K562 (cell line): ENCODE results near the gene USB1. TPM values are rescaled to one million over a fixed set of nuclear protein-coding genes. Genes with fewer than 3 reads are reported as not detected.
A peak's percentile ranks its signal among the peaks of the same experiment; 100 is the strongest.

Source experiments
- ARID4B ChIP-seq: sonication (generic); formaldehyde crosslinking; IDR thresholded peaks from 2 replicates; pipeline ENCODE4 v1.8.0; 2022; ENCODE audit warnings: mild to moderate bottlenecking, missing genetic modification reagents
- ATF1 ChIP-seq, 2 experiments: fragments of 450-650 bp in 1 of 2; IDR thresholded peaks; 2 replicates each; pipeline ENCODE4 v1.6.1; 2016; ENCODE audit warnings: missing compliant biosample characterization in 1 of 2, missing genetic modification characterization in 1 of 2
- CTCFL ChIP-seq: IDR thresholded peaks from 2 replicates; pipeline ENCODE4 v1.6.1; 2011; ENCODE audit warnings: borderline replicate concordance, low read depth, mild to moderate bottlenecking, moderate library complexity, low read length; ENCODE audit not compliant: insufficient read depth, poor library complexity, severe bottlenecking
- DNMT1 ChIP-seq: fragments of 450-650 bp; IDR thresholded peaks from 2 replicates; pipeline ENCODE4 v1.6.1; 2016; ENCODE audit warnings: antibody characterized with exemption, mild to moderate bottlenecking
- FOS ChIP-seq: IDR thresholded peaks from 3 replicates; pipeline ENCODE4 v1.6.1; 2011; ENCODE audit not compliant: insufficient read length; ENCODE audit errors: extremely low read depth
- KAT7 ChIP-seq: sonication (generic); formaldehyde crosslinking; IDR thresholded peaks from 2 replicates; pipeline ENCODE4 v1.8.0; 2022; ENCODE audit warnings: missing genetic modification reagents, mild to moderate bottlenecking, borderline replicate concordance
- KLF13 ChIP-seq: fragments of 450-650 bp; IDR thresholded peaks from 2 replicates; pipeline ENCODE4 v1.6.1; 2016; ENCODE audit warnings: missing genetic modification characterization, low read depth, mild to moderate bottlenecking, missing compliant biosample characterization, moderate library complexity, borderline replicate concordance
- MAFG ChIP-seq: fragments of 450-650 bp; conservative IDR thresholded peaks from 2 replicates; pipeline ENCODE4 v1.6.1; 2016; ENCODE audit warnings: missing genetic modification characterization, missing compliant biosample characterization
- NFYB ChIP-seq: IDR thresholded peaks from 2 replicates; pipeline ENCODE4 v1.6.1; 2011; ENCODE audit warnings: mild to moderate bottlenecking, moderate library complexity; ENCODE audit not compliant: insufficient read length; ENCODE audit errors: extremely low read depth
- PATZ1 ChIP-seq: fragments of 250-450 bp; sonication (Bioruptor Pico); IDR thresholded peaks from 2 replicates; pipeline ENCODE4 v1.5.0; 2020; ENCODE audit warnings: mild to moderate bottlenecking, borderline replicate concordance
- PRPF4 ChIP-seq: fragments of 200-400 bp; formaldehyde crosslinking; IDR thresholded peaks from one replicate; pipeline ENCODE4 v1.6.1; 2017; ENCODE audit warnings: low read length, low read depth, mild to moderate bottlenecking; ENCODE audit not compliant: insufficient read depth, poor library complexity, severe bottlenecking
- RAD51 ChIP-seq: fragments of 450-650 bp; IDR thresholded peaks from 2 replicates; pipeline ENCODE4 v1.7.1; 2016; ENCODE audit warnings: low read depth, mild to moderate bottlenecking, borderline replicate concordance
- STAT5A ChIP-seq: IDR thresholded peaks from 2 replicates; pipeline ENCODE4 v1.6.1; 2012; ENCODE audit warnings: low read length, inconsistent platforms, borderline replicate concordance
- polyA plus RNA-seq, 8 experiments: library from polyadenylated mRNA; depleted of rRNA in 4 of 8; stranded (reverse) in 5 of 8; unstranded in 3 of 8; fragments of >200 nt; fragmentation: Nextera tagmentation in 2 of 8; fragmentation: Illumina TruSeq in 1 of 8; extraction: Ambion mirVana in 2 of 8; extraction: Trizol in 1 of 8; gene quantifications; 2 replicates each; pipeline versions ENCODE4 v1.2.1 to v1.2.3, GENCODE V29; 2011 to 2014; ENCODE audit warnings: inconsistent platforms in 1 of 8, missing spikeins in 1 of 8
- total RNA-seq, 7 experiments: library from RNA; depleted of rRNA in 6 of 7; stranded (reverse); fragments of >200 nt in 6 of 7; fragmentation: Illumina TruSeq in 2 of 7; extraction: Trizol in 2 of 7; gene quantifications; 2 replicates each; pipeline versions ENCODE4 v1.2.1 to v1.2.3, GENCODE V29; 2011 to 2021; ENCODE audit warnings: low replicate concordance in 1 of 7
- TF ChIP-seq, protein P1 (sequence below): fragments of 250-450 bp; sonication (Bioruptor Pico); IDR thresholded peaks from 2 replicates; pipeline ENCODE4 v1.8.0; 2022; ENCODE audit warnings: inconsistent platforms, mild to moderate bottlenecking, moderate library complexity, borderline replicate concordance
- TF ChIP-seq, protein P2 (sequence below): sonication (generic); formaldehyde crosslinking; IDR thresholded peaks from 2 replicates; pipeline ENCODE4 v1.9.0; 2022; ENCODE audit warnings: mild to moderate bottlenecking, missing genetic modification reagents

USB1 gene
- total and polyA plus RNA-seq, 9 of the 15 experiments (the other 6 are each of a cell fraction or from before 2014, with no cell fraction given), result 11.6 to 73.6 (median 19.4) TPM

DNA sequence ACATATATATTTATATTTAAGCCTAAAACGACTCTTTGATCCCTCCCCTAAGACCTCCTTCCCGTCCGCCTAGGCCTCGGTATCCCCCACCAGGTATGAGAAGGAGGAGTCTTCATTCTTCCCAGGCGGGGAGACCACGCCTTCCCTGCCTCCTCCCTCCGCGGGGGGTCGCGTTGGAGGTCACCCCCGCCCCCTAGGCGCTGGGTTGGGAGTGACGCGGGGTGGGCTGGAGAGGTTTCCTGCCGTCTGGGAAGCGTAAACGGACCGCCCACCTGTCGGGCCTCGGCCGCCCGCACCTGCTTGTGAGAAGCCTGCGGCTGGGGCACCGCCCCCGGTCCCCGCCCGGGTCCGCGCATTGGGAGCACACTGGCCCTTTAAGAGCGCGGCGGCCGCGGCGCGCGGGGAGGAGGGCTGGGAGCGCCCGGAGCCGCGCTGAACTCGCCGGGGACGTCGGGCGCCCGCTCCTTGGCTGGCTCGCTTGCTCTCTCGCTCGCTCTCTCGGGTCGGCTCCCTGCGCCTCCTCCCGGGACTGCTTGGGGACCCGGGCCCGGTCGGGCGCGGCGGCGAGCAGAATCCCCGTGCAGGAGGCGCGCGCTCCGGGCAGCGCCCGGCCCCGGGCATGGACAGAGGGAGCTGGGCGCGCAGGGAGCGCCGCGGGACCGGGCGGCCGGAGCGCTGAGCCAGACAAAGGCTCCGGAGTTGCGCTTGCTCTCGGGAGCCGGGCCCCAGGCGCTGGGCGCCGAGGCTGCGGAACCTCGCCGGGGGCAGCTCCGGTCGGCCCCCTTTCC, 24.3 kb downstream of the USB1 start, which contains the start of gene MMP15 (continued):
- TF ChIP-seq STAT5A (no peak; the same call in 1 of the 2 replicates), DNMT1 (no peak), CTCFL (no peak), ATF1 (CRISPR knock-in tag; IDR thresholded peaks at IDR 0.05) (no peak), ATF1 (tag; IDR thresholded peaks at IDR 0.05) (0 out of 2 replicates have a peak, but pooled peaks have one; percentile 14), MAFG (no peak), NFYB (no peak), RAD51 (no peak), FOS (no peak), PRPF4 (no peak), PATZ1 (CRISPR knock-in tag) (no peak), KLF13 (peak; percentile 88; the same call in 1 of the 2 replicates), ARID4B (CRISPR knock-in tag) (0 out of 2 replicates have a peak, but pooled peaks have one; percentile 17), KAT7 (CRISPR knock-in tag) (no peak)
- TF ChIP-seq, protein P1, sequence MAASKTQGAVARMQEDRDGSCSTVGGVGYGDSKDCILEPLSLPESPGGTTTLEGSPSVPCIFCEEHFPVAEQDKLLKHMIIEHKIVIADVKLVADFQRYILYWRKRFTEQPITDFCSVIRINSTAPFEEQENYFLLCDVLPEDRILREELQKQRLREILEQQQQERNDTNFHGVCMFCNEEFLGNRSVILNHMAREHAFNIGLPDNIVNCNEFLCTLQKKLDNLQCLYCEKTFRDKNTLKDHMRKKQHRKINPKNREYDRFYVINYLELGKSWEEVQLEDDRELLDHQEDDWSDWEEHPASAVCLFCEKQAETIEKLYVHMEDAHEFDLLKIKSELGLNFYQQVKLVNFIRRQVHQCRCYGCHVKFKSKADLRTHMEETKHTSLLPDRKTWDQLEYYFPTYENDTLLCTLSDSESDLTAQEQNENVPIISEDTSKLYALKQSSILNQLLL (CRISPR knock-in tag), result no peak
- TF ChIP-seq, protein P2, sequence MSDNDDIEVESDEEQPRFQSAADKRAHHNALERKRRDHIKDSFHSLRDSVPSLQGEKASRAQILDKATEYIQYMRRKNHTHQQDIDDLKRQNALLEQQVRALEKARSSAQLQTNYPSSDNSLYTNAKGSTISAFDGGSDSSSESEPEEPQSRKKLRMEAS (CRISPR knock-in tag), result 0 out of 2 replicates have a peak, but pooled peaks have one; percentile 2
